IMR-90 (cell line): ENCODE measurements around the gene POLR2E.

Experiments
- BHLHE40 ChIP-seq: fragments of 150-350 bp; IDR thresholded peaks from 2 replicates; pipeline ENCODE4 v1.6.1; 2016; ENCODE audit warnings: mild to moderate bottlenecking, low read depth, low read length
- MXI1 ChIP-seq: IDR thresholded peaks from 2 replicates; pipeline ENCODE4 v1.6.1; 2012; ENCODE audit warnings: low read depth, mild to moderate bottlenecking, low read length, moderate library complexity, borderline replicate concordance
- POLR2A ChIP-seq: IDR thresholded peaks from 2 replicates; pipeline ENCODE4 v1.6.1; 2012; ENCODE audit warnings: mild to moderate bottlenecking, low read depth, low read length
- TF ChIP-seq, protein P1 (sequence below): conservative IDR thresholded peaks from 2 replicates; pipeline ENCODE4 v1.5.1; 2012; ENCODE audit warnings: mild to moderate bottlenecking, low read depth, low read length, improper control_type of control experiment

DNA sequence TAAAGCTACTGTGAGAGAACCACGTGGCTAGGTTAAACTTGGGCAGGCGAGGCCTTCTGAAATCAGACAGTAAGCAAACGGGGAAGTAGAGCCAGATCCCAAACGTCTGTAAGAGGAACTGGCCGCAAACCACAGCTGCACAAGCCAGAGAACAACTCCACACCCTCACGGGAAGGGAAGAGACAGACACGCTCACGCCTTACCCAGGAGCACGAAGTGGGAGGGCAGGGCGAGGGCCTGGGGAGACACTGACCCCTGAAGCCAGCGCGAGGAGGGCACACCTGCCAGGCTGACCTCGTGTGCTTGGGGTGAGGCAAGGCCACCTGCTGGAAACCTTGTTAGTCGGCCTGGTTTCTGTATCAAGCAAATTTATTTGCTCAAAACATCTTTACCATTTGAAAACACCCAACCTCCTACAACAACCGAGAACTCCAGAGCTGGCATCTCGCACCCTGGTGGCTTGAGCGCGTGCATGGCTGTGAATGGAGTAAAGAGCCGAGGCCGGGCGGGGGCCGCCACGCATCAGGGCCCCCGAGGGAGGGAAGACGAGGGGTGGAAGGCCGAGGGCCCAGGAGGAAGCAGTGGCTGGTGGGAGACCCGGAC lies 7.3 kb downstream of the POLR2E start:
- TF ChIP-seq, protein P1, sequence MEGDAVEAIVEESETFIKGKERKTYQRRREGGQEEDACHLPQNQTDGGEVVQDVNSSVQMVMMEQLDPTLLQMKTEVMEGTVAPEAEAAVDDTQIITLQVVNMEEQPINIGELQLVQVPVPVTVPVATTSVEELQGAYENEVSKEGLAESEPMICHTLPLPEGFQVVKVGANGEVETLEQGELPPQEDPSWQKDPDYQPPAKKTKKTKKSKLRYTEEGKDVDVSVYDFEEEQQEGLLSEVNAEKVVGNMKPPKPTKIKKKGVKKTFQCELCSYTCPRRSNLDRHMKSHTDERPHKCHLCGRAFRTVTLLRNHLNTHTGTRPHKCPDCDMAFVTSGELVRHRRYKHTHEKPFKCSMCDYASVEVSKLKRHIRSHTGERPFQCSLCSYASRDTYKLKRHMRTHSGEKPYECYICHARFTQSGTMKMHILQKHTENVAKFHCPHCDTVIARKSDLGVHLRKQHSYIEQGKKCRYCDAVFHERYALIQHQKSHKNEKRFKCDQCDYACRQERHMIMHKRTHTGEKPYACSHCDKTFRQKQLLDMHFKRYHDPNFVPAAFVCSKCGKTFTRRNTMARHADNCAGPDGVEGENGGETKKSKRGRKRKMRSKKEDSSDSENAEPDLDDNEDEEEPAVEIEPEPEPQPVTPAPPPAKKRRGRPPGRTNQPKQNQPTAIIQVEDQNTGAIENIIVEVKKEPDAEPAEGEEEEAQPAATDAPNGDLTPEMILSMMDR: no peak
- no peak for TF ChIP-seq MXI1
- no peak for TF ChIP-seq BHLHE40
- TF ChIP-seq POLR2A: no peak
